ENCODE results near the gene RPUSD2. TPM values are rescaled to one million over a fixed set of nuclear protein-coding genes. Genes with fewer than 3 reads are reported as not detected.

The RPUSD2 gene
- total RNA-seq, 1 experiment from 2014 or later = 24.4 TPM

- no peaks in the 10 kb centered on the region for H3F3A ChIP-seq (ENCODE audit: low read length, unreplicated experiment)
- no peaks in the 10 kb centered on the region for H3K36me3 ChIP-seq (ENCODE audit: low read depth, low read length)
- ATAC-seq = no peak
- H3K9ac ChIP-seq (ENCODE audit: low read length) = no peak overlapping the region
- no peaks in the 10 kb centered on the region for H3K9me2 ChIP-seq (replicated peaks; ENCODE audit: low read length)
- ChIA-PET CTCF (no interaction called here), POLR2A (ENCODE audit: unreplicated experiment) (no interaction called here)
- no peak overlapping the region for H3K4me2 ChIP-seq (ENCODE audit: low read length)
- TF ChIP-seq CTCF (conservative IDR thresholded peaks at IDR 0.05; ENCODE audit: low read depth, low read length) (no peak), EZH2 (IDR thresholded peaks at IDR 0.05; ENCODE audit: low read length, unreplicated experiment) (no peak), EZH2phosphoT487 (IDR thresholded peaks at IDR 0.05; ENCODE audit: borderline replicate concordance, low read length) (no peak)
- 0 out of 2 replicates have a peak overlapping the region, but pooled peaks have one; percentile 3 for H2AFZ ChIP-seq (ENCODE audit: low read length)
- BruUV-seq (replicated peaks) = no TSS peak
- intact Hi-C loops (cut with micrococcal nuclease) = no loop called here
- no peaks in the 10 kb centered on the region for H3K4me1 ChIP-seq (ENCODE audit: insufficient read depth, low read length)
- no peaks in the 10 kb centered on the region for H4K20me1 ChIP-seq (ENCODE audit: low read length)
- no peak overlapping the region for H3K4me3 ChIP-seq (ENCODE audit: low read length)
- H3K27ac ChIP-seq (ENCODE audit: low read length) = no peak overlapping the region
- H3K27me3 ChIP-seq (ENCODE audit: low read length) = no peaks in the 10 kb centered on the region
- H3K9me3 ChIP-seq (ENCODE audit: low read length) = no peaks in the 10 kb centered on the region
- no peak for DNase-seq
- H3K79me2 ChIP-seq (ENCODE audit: low read length) = no peaks in the 10 kb centered on the region
Observed at GRCh38 chr15:40584191-40584590, 15.1 kb downstream of the RPUSD2 start.

GRCh38 chr15:40590667-40591050, 21.6 kb downstream of the RPUSD2 start:
- Histone ChIP-seq H3K9me2 (replicated peaks; ENCODE audit: low read length) (no peaks in the 10 kb centered on the region), H3K4me2 (ENCODE audit: low read length) (no peak overlapping the region), H2AFZ (ENCODE audit: low read length) (no peak overlapping the region), H3K4me1 (ENCODE audit: insufficient read depth, low read length) (peaks cover 8% of the 10 kb centered on the region; the same call in 1 of the 2 replicates), H3K4me3 (ENCODE audit: low read length) (no peak overlapping the region), H3K79me2 (ENCODE audit: low read length) (peaks cover 16% of the 10 kb centered on the region), H3K36me3 (ENCODE audit: low read depth, low read length) (no peaks in the 10 kb centered on the region), H3K9ac (ENCODE audit: low read length) (no peak overlapping the region), H3K27me3 (ENCODE audit: low read length) (no peaks in the 10 kb centered on the region), H3K27ac (ENCODE audit: low read length) (no peak overlapping the region), H3F3A (ENCODE audit: low read length, unreplicated experiment) (no peaks in the 10 kb centered on the region), H3K9me3 (ENCODE audit: low read length) (no peaks in the 10 kb centered on the region), H4K20me1 (ENCODE audit: low read length) (no peaks in the 10 kb centered on the region)
- ATAC-seq (no peak), DNase-seq (no peak)
- CTCF ChIA-PET = interaction anchor here (0.7 kb wide), 1 partner anchor 52 kb away, joined by 19 read pairs; no protein-coding TSS in a partner anchor
- POLR2A ChIA-PET (ENCODE audit: unreplicated experiment) = no interaction called here
- no peak for TF ChIP-seq CTCF (conservative IDR thresholded peaks at IDR 0.05; ENCODE audit: low read depth, low read length)
- no peak for TF ChIP-seq EZH2 (IDR thresholded peaks at IDR 0.05; ENCODE audit: low read length, unreplicated experiment)
- no peak for TF ChIP-seq EZH2phosphoT487 (IDR thresholded peaks at IDR 0.05; ENCODE audit: borderline replicate concordance, low read length)
- intact Hi-C loops (cut with micrococcal nuclease) = loop anchor here (1.0 to 10.0 kb wide), 3 partner anchors 89 to 304 kb away; partner anchors contain the start of gene VPS18
- no TSS peak for BruUV-seq (replicated peaks)

GRCh38 chr15:40591389-40591788, 22.3 kb downstream of the RPUSD2 start:
- H3K27me3 ChIP-seq (ENCODE audit: low read length) = no peaks in the 10 kb centered on the region
- ATAC-seq = no peak
- H3K9ac ChIP-seq (ENCODE audit: low read length) = no peak overlapping the region
- POLR2A ChIA-PET (ENCODE audit: unreplicated experiment) = no interaction called here
- no peak overlapping the region for H2AFZ ChIP-seq (ENCODE audit: low read length)
- H3K4me2 ChIP-seq (ENCODE audit: low read length) = no peak overlapping the region
- CTCF ChIA-PET = no interaction called here
- H3K9me3 ChIP-seq (ENCODE audit: low read length) = no peaks in the 10 kb centered on the region
- DNase-seq = no peak
- no TSS peak for BruUV-seq (replicated peaks)
- peaks cover 23% of the 10 kb centered on the region for H3K79me2 ChIP-seq (ENCODE audit: low read length)
- H3K36me3 ChIP-seq (ENCODE audit: low read depth, low read length) = no peaks in the 10 kb centered on the region
- H3F3A ChIP-seq (ENCODE audit: low read length, unreplicated experiment) = no peaks in the 10 kb centered on the region
- H3K4me1 ChIP-seq (ENCODE audit: insufficient read depth, low read length) = peaks cover 8% of the 10 kb centered on the region; the same call in 1 of the 2 replicates
- H3K4me3 ChIP-seq (ENCODE audit: low read length) = no peak overlapping the region
- H4K20me1 ChIP-seq (ENCODE audit: low read length) = no peaks in the 10 kb centered on the region
- TF ChIP-seq CTCF (conservative IDR thresholded peaks at IDR 0.05; ENCODE audit: low read depth, low read length) (no peak), EZH2phosphoT487 (IDR thresholded peaks at IDR 0.05; ENCODE audit: borderline replicate concordance, low read length) (no peak), EZH2 (IDR thresholded peaks at IDR 0.05; ENCODE audit: low read length, unreplicated experiment) (no peak)
- intact Hi-C loops (cut with micrococcal nuclease) = loop anchor here (5.0 to 10.0 kb wide), 2 partner anchors 196 to 303 kb away; partner anchors contain the start of gene VPS18
- no peaks in the 10 kb centered on the region for H3K9me2 ChIP-seq (replicated peaks; ENCODE audit: low read length)
- no peak overlapping the region for H3K27ac ChIP-seq (ENCODE audit: low read length)
